ENCODE results near the gene PLEKHA4. TPM values are rescaled to one million over a fixed set of nuclear protein-coding genes. Genes with fewer than 3 reads are reported as not detected.
"Not testable (repeated sequence)": the region's sequence is repeated elsewhere in the genome, so short reads cannot be mapped to it uniquely, and the experiment has no call there.

PLEKHA4 gene
- total RNA-seq, 1 experiment from 2014 or later, result 27.8 TPM

DNA sequence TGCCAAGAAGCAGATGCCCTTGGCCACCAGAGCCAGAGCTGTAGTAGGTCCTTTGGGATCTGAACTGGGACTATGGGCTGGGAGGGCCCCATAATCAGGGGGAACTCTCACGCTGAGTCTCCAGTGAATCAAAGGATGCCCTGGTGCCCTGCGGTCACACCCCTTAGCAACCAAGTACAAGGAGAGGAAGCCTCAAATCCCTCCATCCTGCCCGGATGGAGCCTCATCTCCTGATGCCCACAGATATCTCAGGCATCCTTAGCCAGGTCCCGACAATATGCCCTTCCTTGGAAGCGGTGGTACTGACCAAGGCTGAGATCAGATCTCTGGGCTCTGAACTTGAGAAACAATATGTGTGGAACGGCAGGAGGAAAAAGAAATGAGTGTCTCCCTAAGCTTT lies 1.7 kb downstream of the PLEKHA4 start:
- no peak for DNase-seq (ENCODE audit: low read depth)

DNA sequence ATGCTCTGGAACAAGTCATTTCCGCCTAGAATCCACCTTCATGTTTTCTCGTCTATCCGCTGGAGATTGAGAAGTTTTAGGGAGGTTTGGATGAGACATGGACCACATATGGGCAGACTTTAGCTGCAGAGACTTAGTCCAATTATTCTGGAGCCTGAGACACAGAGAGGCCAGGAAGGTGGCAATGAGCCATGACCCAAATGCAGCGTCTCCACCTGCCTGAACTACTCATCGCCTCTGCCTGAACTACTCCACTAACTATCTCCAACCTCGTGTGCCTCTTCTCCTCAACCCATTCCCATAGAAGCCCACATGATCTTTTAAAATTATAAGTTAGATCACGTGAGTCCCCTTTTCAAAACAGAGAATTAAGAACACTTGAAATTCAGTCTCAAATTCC lies 5.6 kb downstream of the PLEKHA4 start:
- no peak for DNase-seq (ENCODE audit: low read depth)

DNA sequence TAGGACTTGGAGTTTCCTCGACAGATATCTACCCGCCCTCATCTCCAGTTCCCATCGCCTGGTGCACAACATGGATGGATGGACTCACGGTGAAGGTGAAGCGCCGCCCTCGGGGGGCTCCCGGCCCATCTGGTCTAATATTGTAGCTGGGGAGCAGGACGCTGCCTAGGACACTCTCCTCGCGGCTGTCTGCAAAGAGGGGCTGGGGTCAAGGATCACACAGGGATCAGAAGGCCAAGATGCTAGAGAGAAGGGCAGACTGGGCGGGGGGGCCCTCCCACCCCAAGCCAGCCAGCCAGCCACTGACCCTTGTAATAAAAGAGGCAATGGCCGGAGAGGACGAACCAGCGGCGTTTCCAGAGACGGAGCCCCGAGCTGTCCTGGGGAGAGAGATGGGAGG lies 7.1 kb downstream of the PLEKHA4 start:
- DNase-seq (ENCODE audit: low read depth), result no peak

DNA sequence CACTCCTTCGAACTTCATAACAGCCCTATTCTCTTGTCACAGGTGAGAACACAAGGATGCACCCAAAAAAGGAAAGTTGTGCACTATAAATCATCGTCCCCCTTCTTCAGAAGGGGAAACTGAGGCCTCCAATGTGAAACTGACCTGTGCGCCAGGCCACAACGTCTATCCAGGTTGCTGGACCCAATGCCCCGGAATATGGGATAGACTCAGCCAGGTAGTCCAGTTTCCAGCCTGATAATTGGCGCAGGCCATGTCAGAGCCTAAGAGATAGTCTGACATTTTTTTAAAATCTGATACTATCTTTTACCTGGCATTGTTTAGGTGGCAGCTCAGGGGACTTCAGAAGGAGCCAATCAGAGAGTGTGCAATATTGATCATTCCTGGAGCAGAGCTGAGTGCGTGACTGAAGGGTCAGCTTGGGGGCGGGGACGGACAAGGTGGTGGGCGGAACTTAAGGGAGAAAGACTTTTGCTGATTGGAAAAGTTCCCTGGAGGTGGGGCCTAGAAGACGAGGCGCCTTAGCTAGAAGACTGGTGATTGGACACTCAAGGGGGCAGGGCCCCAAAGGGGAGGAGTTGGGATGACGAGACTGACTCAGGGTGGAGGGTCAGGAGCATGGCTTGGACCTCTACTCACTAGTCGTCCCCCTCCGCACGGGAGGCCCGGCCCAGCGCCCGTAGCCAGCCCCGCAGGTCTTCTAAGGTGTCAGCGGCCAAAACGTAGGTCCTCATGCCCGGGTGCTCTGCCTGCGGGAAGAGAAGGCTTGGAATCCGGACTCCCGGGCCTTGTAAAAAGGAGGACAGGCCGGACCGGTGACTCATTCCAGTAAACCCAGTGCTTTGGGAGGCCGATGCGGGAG lies 8.5 kb downstream of the PLEKHA4 start:
- DNase-seq (ENCODE audit: low read depth), result no peak

DNA sequence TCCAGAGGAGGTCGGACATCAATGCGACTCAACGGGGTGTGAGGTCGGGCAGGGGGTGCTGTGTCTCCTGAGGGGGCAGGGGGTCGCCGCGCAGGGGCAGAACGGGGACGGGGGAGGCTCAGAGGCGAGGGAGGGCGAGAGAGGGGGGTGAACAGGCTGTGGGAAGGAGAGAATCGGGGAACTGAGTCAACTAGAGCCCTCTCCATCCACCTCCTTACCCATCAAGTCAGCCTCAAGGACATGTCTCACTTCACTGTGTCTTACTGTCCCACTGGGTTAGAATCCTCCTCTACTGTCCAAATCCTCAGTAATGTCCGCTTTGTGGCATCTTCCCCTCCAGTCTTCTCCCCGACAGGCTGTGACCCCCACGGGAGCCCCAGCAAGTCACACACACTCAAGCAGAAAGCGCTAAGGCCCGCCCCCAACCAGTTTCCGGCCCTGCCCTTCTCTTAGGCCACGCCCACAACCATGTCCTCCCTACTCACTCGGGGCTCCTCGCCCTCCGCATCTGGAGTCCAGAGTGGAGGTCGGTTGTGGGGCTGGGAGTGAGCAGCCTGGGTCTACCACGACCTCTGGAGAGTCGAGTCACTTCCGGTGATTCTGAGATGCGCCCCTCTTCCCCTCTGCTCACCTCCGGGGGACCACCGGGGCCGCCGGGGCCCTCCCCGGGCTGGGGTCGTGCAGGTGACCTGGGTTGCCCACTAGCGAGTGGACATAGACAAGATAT lies 9.3 kb downstream of the PLEKHA4 start:
- DNase-seq (ENCODE audit: low read depth), result no peak

DNA sequence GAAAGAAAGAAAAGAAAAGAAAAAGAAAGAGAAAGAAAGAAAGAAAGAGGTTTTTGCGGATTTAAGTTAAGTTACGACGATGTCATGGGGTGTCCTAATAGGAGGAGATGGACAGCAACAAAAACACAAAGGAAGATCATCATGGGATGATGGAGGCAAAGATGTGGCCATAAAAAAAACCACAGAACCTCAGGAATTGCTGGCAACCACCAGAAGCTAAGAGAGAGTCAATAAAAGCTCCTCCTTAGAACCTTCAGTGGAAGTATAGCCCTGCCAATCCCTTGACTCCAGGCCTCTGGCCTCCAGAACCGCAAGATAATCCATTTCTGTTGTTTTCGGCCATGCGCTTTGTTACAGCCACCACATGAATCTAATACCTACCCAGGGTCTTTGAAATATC lies 11.5 kb downstream of the PLEKHA4 start:
- peak; percentile 71 for DNase-seq (ENCODE audit: low read depth)

DNA sequence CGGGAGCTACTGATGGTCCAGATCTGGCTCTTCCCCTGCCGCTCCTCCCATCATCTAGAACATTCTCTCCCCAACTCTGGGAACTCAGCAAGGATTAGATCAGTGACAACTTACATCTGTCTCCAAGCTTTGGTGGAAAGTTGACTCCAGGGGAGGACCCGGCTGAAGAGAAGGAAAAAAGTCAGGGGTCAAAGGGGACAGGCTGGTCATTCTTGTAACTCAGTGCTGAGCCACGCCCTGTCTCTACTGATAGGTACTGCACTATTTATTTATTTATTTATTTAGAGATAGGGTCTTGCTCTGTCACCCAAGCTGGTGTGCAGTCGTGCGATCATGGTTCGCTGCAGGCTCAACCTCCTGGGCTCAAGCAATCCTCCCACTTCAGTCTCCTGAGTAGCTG lies 14.3 kb downstream of the PLEKHA4 start:
- DNase-seq (ENCODE audit: low read depth), result no peak

DNA sequence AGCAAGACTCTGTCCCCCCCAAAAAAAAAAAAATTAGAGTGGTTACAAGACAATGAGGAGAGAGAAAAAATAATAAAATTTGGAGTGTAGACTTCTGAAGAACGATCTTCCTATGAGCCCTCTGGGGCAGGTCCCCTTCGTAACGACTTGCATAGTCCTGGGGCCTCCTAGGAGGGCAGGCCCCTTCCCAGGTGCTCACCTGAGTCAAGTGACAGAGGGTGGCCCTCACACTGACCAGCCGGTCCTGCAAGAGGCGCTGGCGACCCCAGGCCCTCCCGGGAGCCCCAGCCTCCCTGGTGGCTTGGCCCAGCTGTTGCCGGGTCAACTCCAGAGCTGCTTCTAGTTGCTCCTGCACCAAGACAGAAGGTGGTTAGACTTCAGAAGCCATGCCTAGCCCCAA lies 14.9 kb downstream of the PLEKHA4 start:
- DNase-seq (ENCODE audit: low read depth), result no peak

DNA sequence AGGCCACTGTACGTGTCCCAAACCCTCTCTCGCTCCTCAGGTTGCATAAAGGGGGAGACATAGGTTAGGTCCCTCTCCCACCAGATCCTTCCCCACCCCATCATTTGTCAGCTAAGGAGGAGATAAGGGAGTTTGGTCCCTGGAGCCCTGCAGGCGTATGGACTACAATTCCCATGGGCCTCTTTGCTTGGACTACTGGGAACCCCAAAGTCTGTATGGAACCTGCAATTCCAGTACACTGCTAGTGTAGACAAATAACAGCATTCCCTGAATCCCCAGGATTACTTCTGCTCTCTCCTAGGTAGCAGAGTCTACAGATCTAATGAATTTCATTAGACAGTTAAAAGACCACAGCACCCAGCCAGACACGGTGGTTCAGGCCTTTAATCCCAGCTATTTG lies 16.1 kb downstream of the PLEKHA4 start:
- DNase-seq (ENCODE audit: low read depth), result no peak

DNA sequence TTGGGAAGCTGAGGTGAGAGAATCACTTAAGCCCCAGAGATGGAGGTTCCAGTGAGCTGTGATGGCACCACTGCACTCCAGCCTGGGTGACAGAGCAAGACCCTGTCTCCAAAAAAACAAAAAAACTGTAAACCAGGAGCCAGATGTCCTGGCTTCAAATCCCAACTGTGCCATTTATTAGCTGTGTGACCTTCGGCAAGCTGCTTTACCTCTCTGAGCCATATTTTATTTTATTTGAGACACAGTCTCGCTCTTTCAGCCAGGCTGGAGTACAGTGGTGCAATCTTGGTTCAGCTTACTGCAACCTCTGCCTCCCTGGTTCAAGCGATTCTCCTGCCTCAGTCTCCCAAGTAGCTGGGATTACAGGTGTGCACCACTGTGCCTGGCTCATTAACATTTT lies 21.8 kb downstream of the PLEKHA4 start:
- DNase-seq (ENCODE audit: low read depth), result not testable (repeated sequence)

DNA sequence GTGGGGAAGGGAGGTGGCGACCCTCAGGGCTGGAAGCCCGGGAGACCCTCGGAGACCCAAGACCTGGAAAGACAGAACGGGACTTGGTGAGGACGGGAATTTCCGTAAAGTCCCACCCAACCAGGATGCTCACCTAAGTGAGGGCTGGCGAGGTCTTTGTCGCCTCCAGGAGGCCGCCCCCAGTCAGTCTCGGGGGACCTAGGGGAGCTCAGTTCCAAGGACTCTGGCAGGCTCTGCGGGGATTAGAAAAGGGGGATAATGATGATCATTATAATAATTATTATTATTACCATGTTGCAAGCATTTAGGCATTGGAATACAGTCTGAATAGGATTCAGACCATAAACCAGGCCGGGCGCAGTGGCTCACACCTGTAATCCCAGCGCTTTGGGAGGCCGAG lies 23.0 kb downstream of the PLEKHA4 start:
- no peak for DNase-seq (ENCODE audit: low read depth)

DNA sequence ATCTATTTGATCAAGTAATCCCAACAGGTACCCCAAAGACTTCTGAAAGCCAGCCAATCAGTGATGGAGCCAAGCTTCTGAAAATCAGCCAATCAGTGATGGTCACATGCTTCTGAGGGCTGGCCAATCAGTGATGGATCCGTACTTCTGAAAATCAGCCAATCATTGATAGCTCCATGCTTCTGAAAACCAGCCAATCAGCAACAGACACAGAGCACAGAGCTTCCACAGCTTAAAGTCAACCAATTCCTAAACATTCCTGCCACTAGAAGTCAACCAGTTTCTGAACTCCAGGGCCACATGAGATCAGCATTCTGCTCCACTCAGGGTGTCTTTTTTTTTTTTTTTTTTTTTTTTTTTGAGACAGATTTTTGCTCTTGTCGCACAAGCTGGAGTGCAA lies 23.9 kb downstream of the PLEKHA4 start:
- peak; percentile 66 for DNase-seq (ENCODE audit: low read depth)

DNA sequence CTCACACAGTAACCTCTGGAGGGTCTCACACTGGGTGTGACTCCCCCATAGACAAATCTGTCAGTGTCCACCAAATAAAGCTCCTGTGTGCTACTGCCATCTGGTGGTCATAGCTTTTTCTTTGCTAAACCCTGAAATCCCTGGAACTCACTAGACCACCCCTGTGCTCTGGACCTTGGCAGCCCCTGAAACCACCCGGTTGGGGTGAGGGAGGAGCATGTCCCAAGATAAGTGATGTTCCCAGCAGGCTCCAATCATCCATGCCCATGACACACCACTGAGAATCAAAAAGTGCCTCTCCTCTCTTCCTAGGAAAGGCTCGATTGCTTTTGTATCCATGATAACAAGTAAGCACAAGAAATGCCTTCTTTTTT lies 25.6 kb downstream of the PLEKHA4 start:
- DNase-seq (ENCODE audit: low read depth), result peak; percentile 46

DNA sequence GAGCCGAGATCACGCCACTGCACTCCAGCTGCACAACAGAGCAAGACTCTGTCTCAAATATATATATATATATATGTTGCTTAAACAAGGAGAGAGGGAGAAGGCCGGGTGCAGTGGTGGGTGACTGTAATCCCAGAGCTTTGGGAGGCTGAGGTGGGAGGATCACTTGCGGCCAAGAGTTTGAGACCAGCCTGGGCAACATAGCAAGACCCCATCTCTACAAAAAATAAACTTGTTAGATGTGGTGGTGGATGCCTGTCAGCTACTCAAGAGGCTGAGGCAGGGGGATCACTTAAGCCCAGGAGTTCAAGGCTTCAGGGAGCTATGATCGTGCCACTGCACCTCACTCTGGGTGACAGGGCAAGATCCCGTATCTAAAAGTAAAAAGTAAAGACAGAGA lies 26.8 kb downstream of the PLEKHA4 start:
- DNase-seq (ENCODE audit: low read depth), result no peak

DNA sequence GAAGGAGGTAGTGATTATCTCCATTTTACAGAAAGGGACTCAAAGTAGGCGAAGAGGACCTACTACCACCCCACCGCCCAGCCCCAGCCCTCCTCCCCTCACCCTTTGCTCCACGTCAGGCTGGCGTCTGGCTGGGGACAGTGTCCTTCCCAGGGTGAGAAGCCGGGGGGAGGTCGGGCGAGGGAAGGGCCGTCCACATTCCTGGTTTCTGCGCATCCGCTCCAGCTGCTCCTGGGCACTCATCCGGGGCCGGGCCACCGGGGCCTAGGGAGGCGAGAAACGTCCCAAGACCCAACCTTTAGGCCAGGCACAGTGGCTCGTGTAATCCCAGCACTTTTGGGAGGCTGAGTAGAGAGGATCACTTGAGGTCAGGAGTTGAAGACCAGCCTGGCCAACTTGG lies 27.4 kb downstream of the PLEKHA4 start:
- DNase-seq (ENCODE audit: low read depth), result no peak

DNA sequence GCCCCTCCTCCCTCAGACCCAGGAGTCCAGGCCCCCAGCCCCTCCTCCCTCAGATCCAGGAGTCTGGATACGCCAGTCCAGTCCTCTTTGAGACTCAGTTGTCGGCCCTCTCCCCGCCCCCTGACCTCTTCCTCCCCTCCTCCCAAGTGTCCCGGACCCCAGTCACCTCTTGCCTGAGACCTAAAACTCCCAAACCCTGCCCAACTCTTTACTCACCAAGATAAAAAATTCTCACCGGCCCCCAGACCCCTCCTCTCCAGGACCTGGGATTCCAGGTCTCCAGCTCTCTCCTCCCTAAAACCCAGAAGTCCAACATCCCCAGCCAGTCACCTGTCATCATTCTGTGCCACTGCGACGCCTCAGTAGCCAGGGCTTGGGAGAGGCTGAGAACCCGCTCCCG lies 30.7 kb downstream of the PLEKHA4 start:
- no peak for DNase-seq (ENCODE audit: low read depth)

DNA sequence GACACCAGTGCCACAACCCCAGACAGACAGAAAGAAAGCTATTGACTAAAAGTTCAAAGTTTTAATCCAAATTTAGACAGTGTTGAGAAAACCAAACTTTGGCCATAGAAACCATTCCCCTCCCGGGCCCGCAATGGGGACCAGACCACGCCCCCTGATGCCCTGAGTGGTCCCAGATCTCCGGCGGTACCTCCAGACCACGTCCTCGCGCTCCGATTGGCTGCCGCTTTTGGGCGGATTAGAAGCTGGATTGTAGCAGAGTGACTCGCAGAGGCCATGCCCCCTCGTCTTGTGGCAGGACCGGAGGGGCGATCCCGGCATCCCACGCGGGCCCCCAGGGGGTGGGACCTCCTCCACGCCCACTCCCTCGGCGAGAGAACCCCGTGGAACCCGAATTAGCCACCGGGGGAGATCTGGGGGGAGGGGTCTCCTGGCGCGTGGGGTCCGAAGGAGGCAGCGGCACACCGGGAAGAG lies 31.3 kb downstream of the PLEKHA4 start:
- no peak for DNase-seq (ENCODE audit: low read depth)

DNA sequence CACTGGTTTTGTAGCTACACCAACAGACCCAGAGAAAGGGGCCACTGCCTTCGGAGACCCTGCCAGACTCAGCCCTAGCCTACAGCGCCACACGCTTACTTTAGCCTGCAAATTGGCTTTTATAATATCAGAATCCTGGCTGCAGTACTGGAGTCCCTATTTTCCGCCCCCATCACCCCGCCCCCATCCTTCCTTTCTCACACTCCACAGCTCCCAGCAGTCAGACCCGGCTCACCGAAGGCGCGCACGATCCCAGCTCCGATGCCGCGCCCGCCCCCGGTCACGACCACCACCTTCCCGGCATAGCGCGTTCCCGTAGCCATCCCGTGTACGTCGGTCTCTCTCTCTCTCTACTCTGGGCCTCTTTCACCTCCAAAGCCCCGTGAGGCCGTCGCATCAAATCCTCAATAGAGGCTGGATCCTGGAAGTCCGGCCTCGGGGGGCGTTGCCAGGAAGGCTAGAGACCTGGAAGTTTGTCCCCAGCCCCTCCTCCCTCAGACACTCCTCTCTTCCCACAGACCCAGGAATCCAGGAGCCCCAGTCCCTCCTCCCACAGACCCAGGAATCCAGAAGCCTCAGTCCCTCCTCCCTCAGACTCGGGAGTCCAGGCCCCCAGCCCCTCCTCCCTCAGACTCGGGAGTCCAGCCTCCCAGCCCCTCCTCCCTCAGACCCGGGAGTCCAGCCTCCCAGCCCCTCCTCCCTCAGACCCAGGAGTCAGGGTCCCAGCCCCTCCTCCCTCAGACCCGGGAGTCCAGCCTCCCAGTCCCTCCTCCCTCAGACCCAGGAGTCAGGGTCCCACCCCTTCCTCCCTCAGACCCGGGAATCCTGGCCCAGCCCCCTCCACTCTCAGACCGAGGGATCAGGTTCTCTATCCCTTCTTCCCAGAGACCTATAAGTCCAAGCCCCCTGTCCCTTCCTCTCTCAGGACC lies 32.1 kb downstream of the PLEKHA4 start, which contains the start of gene HSD17B14:
Gene HSD17B14, minus strand, starts transcription at position 403 of the 929 bp plus-strand sequence. Its CDS starts 80 bp downstream, at position 323.
- no peak for DNase-seq (ENCODE audit: low read depth)

DNA sequence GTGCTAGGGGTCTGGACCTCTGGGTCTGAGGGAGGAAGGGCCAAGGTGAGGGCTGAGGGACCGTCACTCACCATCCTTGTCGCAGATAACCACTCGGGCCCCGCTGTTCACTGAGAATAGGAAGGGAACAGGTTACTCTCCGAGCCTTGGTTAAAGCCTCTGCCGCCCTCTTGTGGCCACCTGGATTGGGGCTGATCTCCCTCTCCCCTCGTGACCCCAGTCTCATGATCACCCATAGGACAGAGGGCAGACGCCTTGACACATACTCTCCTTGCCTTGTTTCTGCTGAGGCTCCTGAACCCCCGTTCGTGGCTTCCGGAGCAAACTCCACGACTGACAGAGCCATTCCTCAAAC lies 32.7 kb downstream of the PLEKHA4 start:
- DNase-seq (ENCODE audit: low read depth), result peak; percentile 75

DNA sequence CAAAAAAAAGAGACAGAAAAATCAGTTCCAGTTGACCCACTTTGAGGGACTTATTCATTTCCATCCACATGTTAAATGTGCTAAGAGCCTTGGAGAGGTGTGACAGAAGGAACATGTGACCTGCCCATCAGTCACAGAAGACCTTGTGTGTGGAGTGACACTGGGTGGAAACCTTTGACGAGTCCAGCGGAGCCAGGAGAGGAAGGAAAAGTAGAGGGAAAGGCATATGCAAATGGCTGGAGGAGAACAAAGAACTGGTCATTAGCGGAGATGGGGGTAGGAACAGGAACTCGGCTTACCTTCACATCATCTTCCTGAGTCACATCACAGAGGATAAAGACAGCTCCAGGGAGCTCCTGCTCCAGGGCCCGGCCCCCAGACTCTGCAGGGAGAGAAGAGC lies 34.4 kb downstream of the PLEKHA4 start:
- no peak for DNase-seq (ENCODE audit: low read depth)

DNA sequence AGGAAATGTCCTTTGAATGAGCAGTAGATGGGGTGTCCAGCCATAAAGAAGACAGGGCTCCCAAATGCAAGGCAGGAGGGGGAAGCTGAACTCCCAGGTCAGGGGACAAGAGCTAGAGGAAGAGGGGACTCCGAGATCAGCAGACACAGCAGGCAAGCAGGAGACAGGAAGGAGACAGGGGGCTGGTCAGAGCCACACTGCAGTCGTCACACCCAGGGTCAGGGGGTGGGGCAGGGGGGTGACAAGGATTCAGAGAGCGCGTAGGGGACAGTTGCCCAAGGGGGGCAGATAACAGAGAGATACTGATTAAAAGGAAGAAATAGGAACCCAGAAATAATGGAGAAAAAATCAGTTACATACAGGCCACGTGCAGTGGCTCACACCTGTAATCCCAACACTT lies 35.4 kb downstream of the PLEKHA4 start:
- DNase-seq (ENCODE audit: low read depth), result no peak

DNA sequence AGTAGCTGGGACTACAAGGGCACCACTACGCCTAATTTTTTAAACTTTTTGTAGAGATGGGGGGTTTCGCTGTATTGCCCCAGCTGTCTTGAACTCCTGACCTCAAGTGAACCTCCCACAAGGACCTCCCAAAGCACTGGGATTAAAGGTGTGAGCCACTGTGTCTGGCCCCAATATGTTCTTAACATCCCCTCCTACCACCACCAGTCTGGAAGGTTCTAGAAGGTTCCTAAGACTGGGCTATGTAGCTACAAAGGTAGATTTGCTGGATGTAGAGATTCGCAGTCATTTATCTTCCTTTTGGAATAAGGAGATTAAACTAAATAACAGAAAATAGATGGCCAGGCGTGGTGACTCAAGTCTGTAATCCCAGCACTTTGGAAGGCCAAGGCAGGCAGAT lies 37.5 kb downstream of the PLEKHA4 start:
- no peak for DNase-seq (ENCODE audit: low read depth)
